Peyer's patch (tissue), 4 donors: ENCODE data around the gene DBNDD2.

ENCODE experiments used
- CTCF ChIP-seq, 6 experiments: fragments of 450-650 bp in 4 of 6; fragments of 200-600 bp in 2 of 6; sonication (generic) in 1 of 6; IDR thresholded peaks; one replicate each; pipeline ENCODE4 v1.5.1; 2017 to 2019; ENCODE audit warnings: antibody characterized with exemption in 6 of 6, mild to moderate bottlenecking in 3 of 6, moderate library complexity in 1 of 6
- POLR2A ChIP-seq, 2 donors: fragments of 450-650 bp; IDR thresholded peaks; one replicate each; pipeline ENCODE4 v1.5.1; 2017; ENCODE audit warnings: antibody characterized with exemption in 2 of 2, mild to moderate bottlenecking in 2 of 2, moderate library complexity in 2 of 2

- no peak for TF ChIP-seq CTCF (IDR thresholded peaks at IDR 0.05)
- no peak for TF ChIP-seq POLR2A (IDR thresholded peaks at IDR 0.05)
These were observed 12.0 kb downstream of the DBNDD2 start for GRCh38 chr20:45420125-45420524.
